ENCODE measurements around the gene PRPF40A. TPM values are rescaled to one million over a fixed set of nuclear protein-coding genes. Genes with fewer than 3 reads are reported as not detected.

Gene PRPF40A
- total and polyA plus RNA-seq, 9 of the 15 experiments (the other 6 are each of a cell fraction or from before 2014, with no cell fraction given), result 168 to 304 (median 264) TPM

GRCh38 chr2:152740743-152741328 lies 23.6 kb upstream of the PRPF40A start:
- WGBS (ENCODE audit: insufficient coverage, low coverage, missing lambda C conversion rate), result 8% methylated on average over 2 of the region's 2 CpGs
- in situ Hi-C loops (cut with MboI), result no loop called here
- BruUV-seq (replicated peaks), result no TSS peak
- TF ChIP-seq REST (IDR thresholded peaks at IDR 0.05; ENCODE audit: borderline replicate concordance) (peak; percentile 54; the same call in 1 of the 2 replicates), REST (CRISPR knock-in tag; IDR thresholded peaks at IDR 0.05; ENCODE audit: low read depth) (no peak), ZNF41 (CRISPR knock-in tag; conservative IDR thresholded peaks at IDR 0.05) (no peak), CTCFL (IDR thresholded peaks at IDR 0.05; ENCODE audit: borderline replicate concordance, insufficient read depth, low read depth, low read length, poor library complexity, severe bottlenecking) (no peak), CHCHD3 (CRISPR knock-in tag; IDR thresholded peaks at IDR 0.05) (no peak), TEAD4 (IDR thresholded peaks at IDR 0.05; ENCODE audit: low read length) (0 out of 2 replicates have a peak, but pooled peaks have one; percentile 29), TEAD4 (CRISPR knock-in tag; IDR thresholded peaks at IDR 0.05; ENCODE audit: borderline replicate concordance) (no peak), VEZF1 (CRISPR knock-in tag; IDR thresholded peaks at IDR 0.05) (no peak), ZNF175 (CRISPR knock-in tag; IDR thresholded peaks at IDR 0.05; ENCODE audit: low read depth) (no peak)

More at GRCh38 chr2:152740743-152741328, 23.6 kb upstream of the PRPF40A start:
- no peaks in the 10 kb centered on the region for H3K27me3 ChIP-seq (ENCODE audit: control insufficient read depth in 2 of 2, insufficient read depth in 2 of 2, low read length in 2 of 2)
- no peak overlapping the region for H2AFZ ChIP-seq (ENCODE audit: low read depth, low read length)
- H3K9ac ChIP-seq (ENCODE audit: insufficient read depth in 1 of 2, low read depth in 2 of 2, low read length in 2 of 2), result no peak overlapping the region
- peak; percentile 89 for ATAC-seq
- H3K27ac ChIP-seq (ENCODE audit: extremely low read depth, low read depth, low read length), result no peak overlapping the region
- no peaks in the 10 kb centered on the region for H3K9me3 ChIP-seq (replicated peaks; ENCODE audit: control insufficient read depth, insufficient read depth, low read depth, low read length)
- CTCF ChIA-PET (ENCODE audit: low intra/inter-chr PET ratio), result interaction anchor here (0.6 to 1.6 kb wide), 4 partner anchors 25 to 788 kb away, joined by 3 to 7 read pairs (median 4); partner anchors contain the start of gene RPRM
- peak; percentile 74 for FAIRE-seq
- no peak overlapping the region for H3K4me3 ChIP-seq
- H3K79me2 ChIP-seq (ENCODE audit: control insufficient read depth, insufficient read depth, low read length), result peaks cover 3% of the 10 kb centered on the region; the same call in 1 of the 3 replicates
- peak; percentile 49 to 65 (median 58) for DNase-seq (ENCODE audit: extremely low read depth in 1 of 4, low spot score in 3 of 4)
- H4K20me1 ChIP-seq (replicated peaks; ENCODE audit: control insufficient read depth, insufficient read depth, low read length), result no peaks in the 10 kb centered on the region
- peaks cover 82% of the 10 kb centered on the region for H3K36me3 ChIP-seq (ENCODE audit: control insufficient read depth, insufficient read depth, low read length)
- no peaks in the 10 kb centered on the region for H3K4me1 ChIP-seq (replicated peaks in 1 of 2; ENCODE audit: control insufficient read depth in 2 of 2, insufficient read depth in 2 of 2, low read length in 2 of 2)
- intact Hi-C loops (cut with micrococcal nuclease), result loop anchor here (2.0 to 10.0 kb wide), 4 partner anchors 22 to 776 kb away; partner anchors contain the start of gene ARL6IP6
- H3K9me1 ChIP-seq (ENCODE audit: control insufficient read depth, insufficient read depth, low read length), result no peaks in the 10 kb centered on the region
- POLR2A ChIA-PET, result no interaction called here
- H3K4me2 ChIP-seq (ENCODE audit: insufficient read depth, low read length), result no peak overlapping the region
